Measurements from ENCODE around the gene AOC3. TPM values are rescaled to one million over a fixed set of nuclear protein-coding genes. Genes with fewer than 3 reads are reported as not detected.
"Not testable (repeated sequence)": the region's sequence is repeated elsewhere in the genome, so short reads cannot be mapped to it uniquely, and the experiment has no call there.

The AOC3 gene
- total and polyA plus RNA-seq, 2 donors (not counting 3 experiments of a cell fraction or from before 2014, with no cell fraction given): 0.11 to 0.27 TPM

DNA sequence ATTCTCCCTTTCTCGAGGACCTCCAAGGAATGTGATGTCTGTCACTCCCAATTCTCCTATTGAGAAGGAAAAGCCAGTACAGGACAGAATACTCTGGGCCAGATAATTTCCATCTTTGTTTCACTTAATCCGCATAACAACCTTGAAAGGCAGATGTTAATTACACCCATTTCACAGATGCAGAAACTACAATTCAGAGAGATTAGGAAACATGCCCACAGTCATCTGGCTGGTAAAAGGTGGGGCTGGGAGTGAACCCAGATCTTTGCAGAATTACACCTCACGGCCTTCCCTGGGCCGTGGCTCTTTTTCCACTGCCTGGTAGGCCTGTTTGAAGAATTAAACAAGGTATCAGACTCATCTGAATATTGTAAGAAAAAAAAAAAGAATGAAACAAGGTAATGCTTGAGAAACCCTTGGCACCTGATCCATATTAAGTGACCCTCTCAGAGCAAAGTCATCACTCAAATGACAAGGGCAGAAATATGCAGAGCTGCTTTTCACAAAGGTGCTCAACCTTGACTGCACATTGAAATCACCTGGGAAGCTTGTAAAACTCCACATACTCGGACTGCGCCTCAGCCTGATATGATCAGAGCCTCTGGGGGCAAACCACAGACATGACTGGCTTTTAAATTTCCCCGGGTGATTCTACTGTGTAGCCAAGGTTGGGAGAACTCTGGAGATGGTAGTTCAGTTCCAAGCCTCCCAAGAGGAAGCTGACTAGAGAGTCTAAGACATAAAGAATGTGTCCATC, 33.0 kb downstream of the AOC3 start:
- no peak overlapping the region for H3K4me3 ChIP-seq (replicated peaks in 1 of 3; ENCODE audit: insufficient read depth in 1 of 3, low read depth in 1 of 3, low read length in 3 of 3)
- H3K27ac ChIP-seq (ENCODE audit: insufficient read depth, low read depth, low read length): no peak overlapping the region
- H2AFZ ChIP-seq (ENCODE audit: low read depth, low read length): no peak overlapping the region
- H3K79me2 ChIP-seq (ENCODE audit: control insufficient read depth, insufficient read depth, low read length): no peaks in the 10 kb centered on the region
- no peaks in the 10 kb centered on the region for H3K9me1 ChIP-seq (replicated peaks; ENCODE audit: control insufficient read depth, extremely low read depth, insufficient read depth, low read length)
- no peak overlapping the region for H3K9ac ChIP-seq (replicated peaks; ENCODE audit: extremely low read depth, insufficient read depth, low read length)
- BruUV-seq (replicated peaks): no TSS peak
- H3K4me2 ChIP-seq (ENCODE audit: insufficient read depth, low read length): no peak overlapping the region
- dilution Hi-C loops (cut with MboI; ENCODE audit: extremely low pct_ligation_motif_present, low sequenced_read_pairs) (no loop called here), intact Hi-C loops (cut with micrococcal nuclease) (loop anchor here (5.0 kb wide), 1 partner anchor 53 kb away; no protein-coding TSS in a partner anchor)
- H4K20me1 ChIP-seq (replicated peaks; ENCODE audit: control insufficient read depth, extremely low read depth, insufficient read depth, low read length): no peaks in the 10 kb centered on the region
- ChIA-PET POLR2A (no interaction called here), CTCF (interaction anchor here (1.0 to 1.4 kb wide), 3 partner anchors 15 to 159 kb away, joined by 3 to 5 read pairs (median 3); no protein-coding TSS in a partner anchor)
- H3K9me3 ChIP-seq (replicated peaks; ENCODE audit: control insufficient read depth, insufficient read depth, low read length): no peaks in the 10 kb centered on the region
- H3K4me1 ChIP-seq (ENCODE audit: control insufficient read depth, extremely low read depth, insufficient read depth, low read length): no peaks in the 10 kb centered on the region
- peaks cover 0 to 2% of the 10 kb centered on the region in 2 experiments for H3K27me3 ChIP-seq (ENCODE audit: control insufficient read depth in 2 of 2, insufficient read depth in 2 of 2, low read length in 2 of 2)
- no peaks in the 10 kb centered on the region for H3K36me3 ChIP-seq (ENCODE audit: control insufficient read depth in 2 of 2, extremely low read depth in 1 of 2, insufficient read depth in 2 of 2, low read length in 2 of 2)
- DNase-seq (ENCODE audit: low read depth, low spot score): no peak
- no peak for FAIRE-seq
- TF ChIP-seq POLR2AphosphoS5 (IDR thresholded peaks at IDR 0.05; ENCODE audit: insufficient read depth, low read depth, low read length) (no peak), EZH2 (IDR thresholded peaks at IDR 0.05; ENCODE audit: borderline replicate concordance, low read depth, low read length, severe bottlenecking) (no peak), MYC (IDR thresholded peaks at IDR 0.05; ENCODE audit: low read depth, low read length) (no peak), GATA2 (IDR thresholded peaks at IDR 0.05; ENCODE audit: insufficient read depth, insufficient read length, low read depth, low read length) (no peak), FOS (IDR thresholded peaks at IDR 0.05; ENCODE audit: borderline replicate concordance, insufficient read depth, low read length) (no peak), POLR2A (IDR thresholded peaks at IDR 0.05; ENCODE audit: low read depth, low read length) (no peak), JUN (IDR thresholded peaks at IDR 0.05; ENCODE audit: borderline replicate concordance, insufficient read depth, insufficient read length, low read depth) (no peak)
- TF ChIP-seq, protein P1, sequence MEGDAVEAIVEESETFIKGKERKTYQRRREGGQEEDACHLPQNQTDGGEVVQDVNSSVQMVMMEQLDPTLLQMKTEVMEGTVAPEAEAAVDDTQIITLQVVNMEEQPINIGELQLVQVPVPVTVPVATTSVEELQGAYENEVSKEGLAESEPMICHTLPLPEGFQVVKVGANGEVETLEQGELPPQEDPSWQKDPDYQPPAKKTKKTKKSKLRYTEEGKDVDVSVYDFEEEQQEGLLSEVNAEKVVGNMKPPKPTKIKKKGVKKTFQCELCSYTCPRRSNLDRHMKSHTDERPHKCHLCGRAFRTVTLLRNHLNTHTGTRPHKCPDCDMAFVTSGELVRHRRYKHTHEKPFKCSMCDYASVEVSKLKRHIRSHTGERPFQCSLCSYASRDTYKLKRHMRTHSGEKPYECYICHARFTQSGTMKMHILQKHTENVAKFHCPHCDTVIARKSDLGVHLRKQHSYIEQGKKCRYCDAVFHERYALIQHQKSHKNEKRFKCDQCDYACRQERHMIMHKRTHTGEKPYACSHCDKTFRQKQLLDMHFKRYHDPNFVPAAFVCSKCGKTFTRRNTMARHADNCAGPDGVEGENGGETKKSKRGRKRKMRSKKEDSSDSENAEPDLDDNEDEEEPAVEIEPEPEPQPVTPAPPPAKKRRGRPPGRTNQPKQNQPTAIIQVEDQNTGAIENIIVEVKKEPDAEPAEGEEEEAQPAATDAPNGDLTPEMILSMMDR (IDR thresholded peaks at IDR 0.05; ENCODE audit: extremely low read depth in 1 of 2, insufficient read depth in 1 of 2, low read depth in 1 of 2, low read length in 2 of 2): no peak
- TF ChIP-seq, protein P2, sequence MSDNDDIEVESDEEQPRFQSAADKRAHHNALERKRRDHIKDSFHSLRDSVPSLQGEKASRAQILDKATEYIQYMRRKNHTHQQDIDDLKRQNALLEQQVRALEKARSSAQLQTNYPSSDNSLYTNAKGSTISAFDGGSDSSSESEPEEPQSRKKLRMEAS (IDR thresholded peaks at IDR 0.05; ENCODE audit: insufficient read depth, insufficient read length): no peak

DNA sequence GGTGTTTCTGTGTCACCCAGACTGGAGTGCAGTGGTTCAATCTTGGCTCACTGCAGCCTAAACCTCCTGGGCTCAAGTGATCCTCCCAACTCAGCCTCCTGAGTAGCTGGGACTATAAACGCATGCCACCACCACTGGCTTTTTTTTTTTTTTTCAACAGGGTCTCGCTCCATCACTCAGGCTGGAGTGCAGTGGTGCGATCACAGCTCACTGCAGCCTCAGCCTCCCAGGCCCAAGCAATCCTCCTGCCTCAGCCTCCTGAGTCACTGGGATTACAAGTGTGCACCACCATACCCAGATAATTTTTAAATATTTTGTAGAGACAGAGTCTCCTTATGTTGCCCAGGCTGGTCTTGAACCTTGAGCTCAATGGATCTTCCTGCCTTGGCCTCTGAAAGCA, 34.8 kb downstream of the AOC3 start:
- H3K9me3 ChIP-seq (replicated peaks; ENCODE audit: control insufficient read depth, insufficient read depth, low read length); H3K36me3 ChIP-seq (ENCODE audit: control insufficient read depth in 2 of 2, extremely low read depth in 1 of 2, insufficient read depth in 2 of 2, low read length in 2 of 2); H3K79me2 ChIP-seq (ENCODE audit: control insufficient read depth, insufficient read depth, low read length); DNase-seq (ENCODE audit: low read depth, low spot score); FAIRE-seq; POLR2A ChIA-PET; H4K20me1 ChIP-seq (replicated peaks; ENCODE audit: control insufficient read depth, extremely low read depth, insufficient read depth, low read length); H3K9ac ChIP-seq (replicated peaks; ENCODE audit: extremely low read depth, insufficient read depth, low read length); dilution Hi-C loops (cut with MboI; ENCODE audit: extremely low pct_ligation_motif_present, low sequenced_read_pairs); H2AFZ ChIP-seq (ENCODE audit: low read depth, low read length); H3K27me3 ChIP-seq (ENCODE audit: control insufficient read depth in 2 of 2, insufficient read depth in 2 of 2, low read length in 2 of 2); H3K27ac ChIP-seq (ENCODE audit: insufficient read depth, low read depth, low read length); H3K4me2 ChIP-seq (ENCODE audit: insufficient read depth, low read length); BruUV-seq (replicated peaks); intact Hi-C loops (cut with micrococcal nuclease); H3K4me3 ChIP-seq (replicated peaks in 1 of 3; ENCODE audit: insufficient read depth in 1 of 3, low read depth in 1 of 3, low read length in 3 of 3); H3K9me1 ChIP-seq (replicated peaks; ENCODE audit: control insufficient read depth, extremely low read depth, insufficient read depth, low read length); H3K4me1 ChIP-seq (ENCODE audit: control insufficient read depth, extremely low read depth, insufficient read depth, low read length): not testable (repeated sequence)
- CTCF ChIA-PET: interaction anchor here (0.9 to 1.8 kb wide), 3 partner anchors 10 to 47 kb away, joined by 3 to 4 read pairs (median 3); no protein-coding TSS in a partner anchor

Data from endothelial cell of umbilical vein (primary cell).